ENCODE data around the gene NCOR1.

GRCh38 chr17:15999974-16000827 is 215.1 kb downstream of the NCOR1 start:
- TF ChIP-seq CEBPB (IDR thresholded peaks at IDR 0.05; ENCODE audit: low read depth, low read length) (no peak), YY1 (IDR thresholded peaks at IDR 0.05; ENCODE audit: low read depth, low read length) (no peak), CTCF (IDR thresholded peaks at IDR 0.05; ENCODE audit: control extremely low read depth in 1 of 3, insufficient read depth in 1 of 3, low read depth in 1 of 3, low read length in 3 of 3) (no peak)
